Astrocyte (in vitro differentiated cells and primary cell): ENCODE measurements around the gene CNOT4. TPM values are rescaled to one million over a fixed set of nuclear protein-coding genes. Genes with fewer than 3 reads are reported as not detected.
"Not testable (repeated sequence)": the region's sequence is repeated elsewhere in the genome, so short reads cannot be mapped to it uniquely, and the experiment has no call there.

ENCODE experiments used
- DNase-seq: peaks from one replicate; pipeline ENCODE4 v3.0.0-alpha.2; 2010; ENCODE audit warnings: low read depth
- FAIRE-seq: peaks from 2 replicates; lab custom pipeline; 2011; peaks lifted over from hg19 to GRCh38; lab: Jason Lieb, UNC
- H2AFZ ChIP-seq: 2 replicates; pipeline ENCODE4 v1.6.0; 2012; ENCODE audit warnings: low read depth, low read length, inconsistent platforms
- H3K27ac ChIP-seq: 2 replicates; pipeline ENCODE4 v1.5.1; 2011; ENCODE audit warnings: low read depth, low read length, inconsistent platforms
- H3K27me3 ChIP-seq: 2 replicates; pipeline ENCODE4 v1.6.0; 2011; ENCODE audit warnings: low read length, inconsistent platforms; ENCODE audit not compliant: insufficient read depth
- H3K36me3 ChIP-seq: 2 replicates; pipeline ENCODE4 v1.5.1; 2011; ENCODE audit warnings: low read length, inconsistent platforms; ENCODE audit not compliant: insufficient read depth
- H3K4me1 ChIP-seq: 2 replicates; pipeline ENCODE4 v1.5.1; 2011; ENCODE audit warnings: low read length, inconsistent platforms; ENCODE audit not compliant: insufficient read depth
- H3K4me2 ChIP-seq: 2 replicates; pipeline ENCODE4 v1.6.0; 2012; ENCODE audit warnings: low read length, inconsistent platforms
- H3K4me3 ChIP-seq: 2 replicates; pipeline ENCODE4 v1.5.1; 2011; ENCODE audit warnings: low read depth, mild to moderate bottlenecking, low read length, inconsistent platforms; ENCODE audit not compliant: insufficient read depth
- H3K79me2 ChIP-seq: 2 replicates; pipeline ENCODE4 v1.6.0; 2012; ENCODE audit warnings: mild to moderate bottlenecking, low read length, inconsistent platforms; ENCODE audit not compliant: insufficient read depth
- H3K9ac ChIP-seq: 2 replicates; pipeline ENCODE4 v1.6.0; 2012; ENCODE audit warnings: mild to moderate bottlenecking, low read length, inconsistent platforms
- H3K9me3 ChIP-seq: 2 replicates; pipeline ENCODE4 v1.5.1; 2012; ENCODE audit warnings: low read depth, mild to moderate bottlenecking, low read length, inconsistent platforms; ENCODE audit not compliant: insufficient read depth
- H4K20me1 ChIP-seq: 2 replicates; pipeline ENCODE4 v1.6.0; 2012; ENCODE audit warnings: low read length, inconsistent platforms; ENCODE audit not compliant: insufficient read depth
- H3K27ac Mint-ChIP-seq: one replicate; pipeline ENCODE4 v1.8.0; 2021; ENCODE audit warnings: mild to moderate bottlenecking, mixed read lengths; ENCODE audit not compliant: unreplicated experiment
- H3K27me3 Mint-ChIP-seq: one replicate; pipeline ENCODE4 v1.8.0; 2021; ENCODE audit warnings: low read depth, mixed read lengths; ENCODE audit not compliant: unreplicated experiment
- H3K36me3 Mint-ChIP-seq: one replicate; pipeline ENCODE4 v1.8.0; 2021; ENCODE audit warnings: low read depth, mixed read lengths; ENCODE audit not compliant: unreplicated experiment
- H3K4me1 Mint-ChIP-seq: one replicate; pipeline ENCODE4 v1.8.0; 2021; ENCODE audit warnings: low read depth, mixed read lengths; ENCODE audit not compliant: unreplicated experiment
- H3K4me3 Mint-ChIP-seq: one replicate; pipeline ENCODE4 v1.8.0; 2021; ENCODE audit warnings: mild to moderate bottlenecking, moderate library complexity, mixed read lengths; ENCODE audit not compliant: unreplicated experiment
- H3K9me3 Mint-ChIP-seq: one replicate; pipeline ENCODE4 v1.8.0; 2021; ENCODE audit warnings: mild to moderate bottlenecking, mixed read lengths; ENCODE audit not compliant: unreplicated experiment
- EZH2 ChIP-seq: IDR thresholded peaks from 2 replicates; pipeline ENCODE4 v1.6.1; 2012; ENCODE audit warnings: mild to moderate bottlenecking, low read length, inconsistent platforms; ENCODE audit not compliant: insufficient read depth
- total RNA-seq: library from RNA; stranded (reverse); gene quantifications from 2 replicates; pipeline ENCODE4 v1.2.1, GENCODE V29; 2021
- TF ChIP-seq, protein P1 (sequence below): IDR thresholded peaks from 2 replicates; pipeline ENCODE4 v1.5.1; 2011; ENCODE audit warnings: low read depth, mild to moderate bottlenecking, inconsistent platforms, low read length, moderate library complexity; ENCODE audit not compliant: insufficient read depth

The CNOT4 gene
- total RNA-seq, 1 donor from 2014 or later: 24.9 TPM

DNA sequence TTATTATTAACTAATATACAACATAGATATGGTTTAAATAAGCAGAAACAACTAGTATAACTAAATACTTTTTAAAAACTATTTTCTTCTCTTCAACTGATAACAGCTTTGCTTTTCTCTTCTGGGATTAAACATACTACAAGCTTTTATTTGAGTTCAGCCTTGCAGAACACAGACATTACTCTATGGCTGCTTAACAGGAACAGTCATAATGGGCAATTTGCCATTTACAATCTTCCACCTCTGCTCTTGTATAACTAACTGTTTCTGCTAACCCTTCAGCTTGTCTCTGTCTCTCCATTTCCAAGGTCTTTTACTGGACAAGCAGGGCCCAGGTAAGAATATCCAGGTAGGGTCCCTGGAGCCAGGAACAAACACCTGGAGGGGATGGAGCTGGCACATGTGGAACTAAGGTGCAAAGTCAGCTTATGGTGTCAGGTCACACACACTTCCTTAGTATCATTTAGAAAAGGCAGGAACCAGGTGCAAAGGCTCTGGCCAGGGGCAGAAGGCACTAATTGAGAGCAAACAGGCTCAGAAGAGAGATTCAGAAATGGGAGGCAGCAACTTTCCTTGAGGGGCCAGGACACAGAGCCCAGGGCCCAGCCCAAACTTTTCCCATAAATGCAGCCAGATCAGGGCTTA lies 183.1 kb downstream of the CNOT4 start:
- H3K36me3 ChIP-seq: no peaks in the 10 kb centered on the region
- FAIRE-seq: no peak
- no peaks in the 10 kb centered on the region for H3K79me2 ChIP-seq
- no peak overlapping the region for H2AFZ ChIP-seq
- DNase-seq: peak; percentile 40
- TF ChIP-seq, protein P1, sequence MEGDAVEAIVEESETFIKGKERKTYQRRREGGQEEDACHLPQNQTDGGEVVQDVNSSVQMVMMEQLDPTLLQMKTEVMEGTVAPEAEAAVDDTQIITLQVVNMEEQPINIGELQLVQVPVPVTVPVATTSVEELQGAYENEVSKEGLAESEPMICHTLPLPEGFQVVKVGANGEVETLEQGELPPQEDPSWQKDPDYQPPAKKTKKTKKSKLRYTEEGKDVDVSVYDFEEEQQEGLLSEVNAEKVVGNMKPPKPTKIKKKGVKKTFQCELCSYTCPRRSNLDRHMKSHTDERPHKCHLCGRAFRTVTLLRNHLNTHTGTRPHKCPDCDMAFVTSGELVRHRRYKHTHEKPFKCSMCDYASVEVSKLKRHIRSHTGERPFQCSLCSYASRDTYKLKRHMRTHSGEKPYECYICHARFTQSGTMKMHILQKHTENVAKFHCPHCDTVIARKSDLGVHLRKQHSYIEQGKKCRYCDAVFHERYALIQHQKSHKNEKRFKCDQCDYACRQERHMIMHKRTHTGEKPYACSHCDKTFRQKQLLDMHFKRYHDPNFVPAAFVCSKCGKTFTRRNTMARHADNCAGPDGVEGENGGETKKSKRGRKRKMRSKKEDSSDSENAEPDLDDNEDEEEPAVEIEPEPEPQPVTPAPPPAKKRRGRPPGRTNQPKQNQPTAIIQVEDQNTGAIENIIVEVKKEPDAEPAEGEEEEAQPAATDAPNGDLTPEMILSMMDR: no peak
- no peak for TF ChIP-seq EZH2
- Mint-ChIP-seq H3K36me3 (no peaks in the 10 kb centered on the region), H3K9me3 (no peaks in the 10 kb centered on the region), H3K27ac (no peak overlapping the region), H3K4me3 (no peak overlapping the region), H3K27me3 (peaks cover 23% of the 10 kb centered on the region), H3K4me1 (no peaks in the 10 kb centered on the region)
- H3K4me3 ChIP-seq: no peak overlapping the region
- no peak overlapping the region for H3K9ac ChIP-seq
- no peak overlapping the region for H3K4me2 ChIP-seq
- H3K9me3 ChIP-seq: no peaks in the 10 kb centered on the region
- H3K4me1 ChIP-seq: peaks cover 1% of the 10 kb centered on the region
- H3K27ac ChIP-seq: no peak overlapping the region
- H3K27me3 ChIP-seq: no peaks in the 10 kb centered on the region
- H4K20me1 ChIP-seq: no peaks in the 10 kb centered on the region

DNA sequence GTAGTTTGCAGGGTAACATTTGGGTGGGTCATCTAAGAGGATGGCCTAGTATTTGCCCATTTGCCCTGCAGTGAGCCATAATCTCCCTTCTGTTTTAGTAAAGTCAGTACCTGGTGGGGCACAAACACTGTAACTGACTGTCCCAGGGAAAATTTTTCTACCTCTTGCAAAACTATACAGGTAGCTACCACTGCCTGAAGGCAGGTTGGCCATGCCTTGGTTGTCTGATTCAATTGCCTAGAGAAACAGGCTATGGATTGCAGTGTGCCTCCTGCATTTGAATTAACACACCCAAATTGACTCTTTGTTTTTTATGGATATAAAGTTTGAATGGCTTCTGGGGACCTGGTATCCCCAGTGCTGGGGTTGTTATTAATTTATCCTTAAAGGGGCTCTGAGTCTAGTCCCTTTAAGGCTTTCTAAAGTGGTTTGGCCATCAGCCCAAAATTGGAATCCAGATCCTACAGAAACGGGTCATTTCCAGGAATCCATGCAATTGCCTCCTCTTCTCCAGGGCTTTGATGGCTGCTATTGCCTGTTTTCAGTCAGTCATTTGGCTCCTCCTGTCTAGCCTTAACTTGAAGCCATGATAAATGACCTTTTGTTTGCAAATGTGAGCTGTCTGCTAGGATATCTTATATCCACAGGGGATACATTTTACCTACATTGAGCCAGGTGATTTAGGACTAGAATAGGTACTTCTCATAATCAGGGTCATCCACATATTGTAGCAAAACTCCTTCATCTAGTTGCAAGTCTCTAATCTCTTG lies 187.1 kb downstream of the CNOT4 start:
- FAIRE-seq (no peak), DNase-seq (no peak)
- Histone ChIP-seq H3K9ac (no peak overlapping the region), H3K79me2 (no peaks in the 10 kb centered on the region), H3K36me3 (no peaks in the 10 kb centered on the region), H3K4me3 (no peak overlapping the region), H2AFZ (no peak overlapping the region), H3K27me3 (no peaks in the 10 kb centered on the region), H3K9me3 (no peaks in the 10 kb centered on the region), H3K27ac (no peak overlapping the region), H3K4me2 (no peak overlapping the region), H4K20me1 (no peaks in the 10 kb centered on the region), H3K4me1 (peaks cover 19% of the 10 kb centered on the region)
- Mint-ChIP-seq H3K27ac (no peak overlapping the region), H3K9me3 (no peaks in the 10 kb centered on the region), H3K4me3 (no peak overlapping the region), H3K4me1 (peaks cover 11% of the 10 kb centered on the region), H3K27me3 (peaks cover 15% of the 10 kb centered on the region), H3K36me3 (no peaks in the 10 kb centered on the region)
- TF ChIP-seq, protein P1: no peak
- no peak for TF ChIP-seq EZH2

DNA sequence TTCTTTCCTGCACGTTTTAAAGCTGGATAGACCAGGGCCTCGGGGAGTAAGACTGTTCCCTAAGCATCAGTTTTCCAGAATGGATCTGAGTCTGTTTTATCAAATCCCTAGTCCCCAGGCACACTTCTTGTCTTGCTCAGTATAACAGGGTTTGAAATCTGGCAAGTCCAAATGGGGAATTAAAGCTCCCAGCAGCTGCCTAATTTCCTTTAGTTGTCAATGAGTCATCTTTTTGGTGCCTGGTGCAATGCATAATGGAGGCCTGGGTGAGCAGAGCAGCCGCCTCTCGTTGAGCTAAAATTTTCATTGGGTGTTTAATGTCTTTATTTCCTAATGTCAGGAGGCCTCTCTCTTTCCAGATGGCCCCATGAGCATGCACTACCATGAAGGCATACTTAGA lies 188.3 kb downstream of the CNOT4 start:
- H3K27me3 ChIP-seq: no peaks in the 10 kb centered on the region
- H3K27me3 Mint-ChIP-seq: peaks cover 4% of the 10 kb centered on the region
- H3K36me3 Mint-ChIP-seq: no peaks in the 10 kb centered on the region
- H3K4me3 ChIP-seq: no peak overlapping the region
- H3K36me3 ChIP-seq: no peaks in the 10 kb centered on the region
- TF ChIP-seq, protein P1: no peak
- TF ChIP-seq EZH2: no peak
- H3K9me3 Mint-ChIP-seq: no peaks in the 10 kb centered on the region
- peaks cover 11% of the 10 kb centered on the region for H3K4me1 Mint-ChIP-seq
- H4K20me1 ChIP-seq: no peaks in the 10 kb centered on the region
- H3K4me1 ChIP-seq: peaks cover 19% of the 10 kb centered on the region
- DNase-seq (peak; percentile 64), FAIRE-seq (no peak)
- H2AFZ ChIP-seq: no peak overlapping the region
- no peak overlapping the region for H3K27ac Mint-ChIP-seq
- H3K79me2 ChIP-seq: no peaks in the 10 kb centered on the region
- no peaks in the 10 kb centered on the region for H3K9me3 ChIP-seq
- no peak overlapping the region for H3K9ac ChIP-seq
- H3K4me3 Mint-ChIP-seq: no peak overlapping the region
- H3K4me2 ChIP-seq: no peak overlapping the region
- no peak overlapping the region for H3K27ac ChIP-seq

DNA sequence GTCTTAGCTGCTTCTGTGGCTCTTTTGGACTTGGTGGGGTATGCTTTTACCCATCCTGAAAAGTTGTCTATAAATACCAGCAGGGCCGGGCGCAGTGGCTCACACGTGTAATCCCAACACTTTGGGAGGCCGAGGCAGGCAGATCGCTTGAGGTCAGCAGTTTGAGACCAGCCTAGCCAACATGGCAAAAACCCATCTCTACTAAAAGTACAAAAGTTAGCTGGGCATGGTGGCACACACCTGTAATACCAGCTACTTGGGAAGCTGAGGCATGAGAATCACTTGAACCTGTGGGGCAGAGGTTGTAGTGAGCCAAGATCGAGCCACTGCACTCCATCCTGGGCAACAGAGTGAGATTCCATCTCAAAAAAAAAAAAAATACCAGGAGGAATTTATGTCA lies 188.9 kb downstream of the CNOT4 start:
- peaks cover 19% of the 10 kb centered on the region for H3K4me1 ChIP-seq
- H3K4me3 ChIP-seq, H3K9me3 Mint-ChIP-seq, H2AFZ ChIP-seq, H3K9me3 ChIP-seq, H3K27me3 ChIP-seq, DNase-seq, FAIRE-seq, H3K9ac ChIP-seq, H3K36me3 ChIP-seq, H3K36me3 Mint-ChIP-seq, H3K27ac Mint-ChIP-seq, H3K27me3 Mint-ChIP-seq, H3K4me2 ChIP-seq, H3K79me2 ChIP-seq, H4K20me1 ChIP-seq, H3K4me3 Mint-ChIP-seq, H3K27ac ChIP-seq: not testable (repeated sequence)
- peaks cover 11% of the 10 kb centered on the region for H3K4me1 Mint-ChIP-seq
